Measurements from ENCODE around the gene SLC32A1. TPM values are rescaled to one million over a fixed set of nuclear protein-coding genes. Genes with fewer than 3 reads are reported as not detected.

SLC32A1 gene
- polyA plus RNA-seq, 2 donors, result not detected

DNA sequence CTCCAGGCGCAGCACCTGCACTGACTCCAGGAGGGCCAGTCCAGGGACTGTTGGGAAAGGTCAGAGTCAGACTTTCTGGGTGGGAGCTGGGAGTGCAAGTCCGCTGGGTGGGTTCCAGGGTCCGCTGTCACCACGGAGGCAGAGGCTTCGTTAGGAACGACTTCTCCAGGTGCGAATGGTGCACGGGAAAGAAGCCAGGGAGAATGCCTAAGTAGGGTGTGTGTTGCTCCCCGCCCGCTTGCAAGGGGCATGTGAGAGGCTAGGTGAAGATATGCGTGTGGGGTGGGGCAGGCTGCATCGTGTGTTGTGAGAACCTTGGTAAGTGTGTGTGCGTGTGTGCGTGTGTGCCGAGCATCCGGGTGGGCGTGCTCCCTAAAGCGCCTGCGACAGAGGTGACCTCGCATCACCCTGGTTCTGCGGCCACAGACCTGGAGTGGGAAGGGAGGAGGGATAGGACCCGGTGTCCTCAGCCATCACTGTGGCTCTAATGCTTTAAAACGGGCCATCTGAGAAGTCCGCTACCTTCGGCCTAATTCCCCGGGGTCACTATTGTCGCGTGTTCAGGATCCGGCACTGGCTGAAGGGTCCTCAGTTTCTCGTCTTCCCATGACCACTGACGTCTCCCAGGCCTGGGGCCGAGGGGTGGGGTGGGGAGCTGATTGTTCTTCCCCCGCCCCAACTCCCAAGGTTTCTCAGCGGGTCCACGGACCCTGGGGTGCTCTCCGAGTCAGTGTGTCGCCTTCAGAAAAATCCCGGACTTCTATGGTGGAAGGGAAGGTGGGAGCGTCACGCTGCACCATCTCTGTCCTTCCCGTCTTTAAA lies 6.1 kb downstream of the SLC32A1 start:
- Histone ChIP-seq H3K4me1 (ENCODE audit: control insufficient read depth in 2 of 2, insufficient read depth in 2 of 2, low read length in 1 of 2) (peaks cover 11 to 28% of the 10 kb centered on the region in 2 donors), H3K9me3 (ENCODE audit: control insufficient read depth in 2 of 2, insufficient read depth in 1 of 2, low read depth in 1 of 2, low read length in 1 of 2) (peaks cover 2 to 24% of the 10 kb centered on the region in 2 donors), H3K27me3 (ENCODE audit: control insufficient read depth in 1 of 2, insufficient read depth in 2 of 2, low read length in 2 of 2) (peaks cover 24 to 64% of the 10 kb centered on the region in 2 donors), H3K27ac (ENCODE audit: low read depth in 2 of 2, low read length in 1 of 2) (no peak overlapping the region), H3K36me3 (ENCODE audit: control insufficient read depth in 2 of 2, insufficient read depth in 2 of 2, low read length in 1 of 2) (no peaks in the 10 kb centered on the region), H3K4me3 (ENCODE audit: low read depth in 1 of 2, low read length in 2 of 2) (no peak overlapping the region)
- WGBS, 2 donors, result 5 to 6% methylated on average over 41 of the region's 41 CpGs

GRCh38 chr20:38730989-38731737 lies 6.9 kb downstream of the SLC32A1 start:
- 0 to 1% methylated on average over 40 of the region's 40 CpGs for WGBS, 2 donors
- peak overlapping the region; percentile 7 to 43 for H3K4me3 ChIP-seq (ENCODE audit: low read depth in 1 of 2, low read length in 2 of 2)
- no peak overlapping the region for H3K27ac ChIP-seq (ENCODE audit: low read depth in 2 of 2, low read length in 1 of 2)
- peaks cover under 1 to 23% of the 10 kb centered on the region in 2 donors for H3K9me3 ChIP-seq (ENCODE audit: control insufficient read depth in 2 of 2, insufficient read depth in 1 of 2, low read depth in 1 of 2, low read length in 1 of 2)
- H3K27me3 ChIP-seq (ENCODE audit: control insufficient read depth in 1 of 2, insufficient read depth in 2 of 2, low read length in 2 of 2), result peaks cover 21 to 56% of the 10 kb centered on the region in 2 donors
- peaks cover 11 to 28% of the 10 kb centered on the region in 2 donors for H3K4me1 ChIP-seq (ENCODE audit: control insufficient read depth in 2 of 2, insufficient read depth in 2 of 2, low read length in 1 of 2)
- H3K36me3 ChIP-seq (ENCODE audit: control insufficient read depth in 2 of 2, insufficient read depth in 2 of 2, low read length in 1 of 2), result no peaks in the 10 kb centered on the region

DNA sequence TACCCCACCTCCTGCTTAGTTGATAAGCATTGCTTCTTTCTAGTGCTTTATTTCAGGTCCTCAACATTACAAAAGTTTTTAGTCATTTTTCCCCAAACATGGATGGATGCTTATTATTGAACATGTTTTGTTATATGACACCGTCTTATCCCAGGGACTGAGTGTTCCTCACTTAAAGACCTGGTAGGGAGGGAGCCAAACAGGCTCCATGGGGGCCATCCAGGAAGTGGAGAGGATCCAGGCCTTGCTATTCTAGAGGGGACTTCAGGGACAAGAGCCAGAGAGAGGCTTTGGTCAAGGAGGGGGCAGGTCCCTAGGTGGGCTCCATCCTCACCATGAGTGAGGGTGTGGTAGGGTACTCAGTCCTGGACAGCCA lies 7.4 kb downstream of the SLC32A1 start:
- 41 to 63% methylated on average over 1 of the region's 1 CpG for WGBS, 2 donors
- peaks cover 11 to 28% of the 10 kb centered on the region in 2 donors for H3K4me1 ChIP-seq (ENCODE audit: control insufficient read depth in 2 of 2, insufficient read depth in 2 of 2, low read length in 1 of 2)
- peaks cover 18 to 51% of the 10 kb centered on the region in 2 donors for H3K27me3 ChIP-seq (ENCODE audit: control insufficient read depth in 1 of 2, insufficient read depth in 2 of 2, low read length in 2 of 2)
- H3K9me3 ChIP-seq (ENCODE audit: control insufficient read depth in 2 of 2, insufficient read depth in 1 of 2, low read depth in 1 of 2, low read length in 1 of 2), result peaks cover 0 to 23% of the 10 kb centered on the region in 2 donors
- H3K27ac ChIP-seq (ENCODE audit: low read depth in 2 of 2, low read length in 1 of 2), result no peak overlapping the region
- no peaks in the 10 kb centered on the region for H3K36me3 ChIP-seq (ENCODE audit: control insufficient read depth in 2 of 2, insufficient read depth in 2 of 2, low read length in 1 of 2)
- no peak overlapping the region for H3K4me3 ChIP-seq (ENCODE audit: low read depth in 1 of 2, low read length in 2 of 2)

GRCh38 chr20:38732981-38733380 lies 8.7 kb downstream of the SLC32A1 start:
- 73 to 85% methylated on average over 4 of the region's 4 CpGs for WGBS, 2 donors

GRCh38 chr20:38735172-38735571 lies 10.9 kb downstream of the SLC32A1 start:
- no peak overlapping the region for H3K27ac ChIP-seq (ENCODE audit: low read depth in 2 of 2, low read length in 1 of 2)
- WGBS, 2 donors, result 41 to 46% methylated on average over 6 of the region's 6 CpGs
- H3K27me3 ChIP-seq (ENCODE audit: control insufficient read depth in 1 of 2, insufficient read depth in 2 of 2, low read length in 2 of 2), result peaks cover 3 to 17% of the 10 kb centered on the region in 2 donors

More at GRCh38 chr20:38732981-38733380, 8.7 kb downstream of the SLC32A1 start:
- peaks cover 0 to 11% of the 10 kb centered on the region in 2 donors for H3K9me3 ChIP-seq (ENCODE audit: control insufficient read depth in 2 of 2, insufficient read depth in 1 of 2, low read depth in 1 of 2, low read length in 1 of 2)
- H3K36me3 ChIP-seq (ENCODE audit: control insufficient read depth in 2 of 2, insufficient read depth in 2 of 2, low read length in 1 of 2), result no peaks in the 10 kb centered on the region
- no peak overlapping the region for H3K27ac ChIP-seq (ENCODE audit: low read depth in 2 of 2, low read length in 1 of 2)
- H3K4me3 ChIP-seq (ENCODE audit: low read depth in 1 of 2, low read length in 2 of 2), result no peak overlapping the region
- H3K4me1 ChIP-seq (ENCODE audit: control insufficient read depth in 2 of 2, insufficient read depth in 2 of 2, low read length in 1 of 2), result peaks cover 7 to 20% of the 10 kb centered on the region in 2 donors
- H3K27me3 ChIP-seq (ENCODE audit: control insufficient read depth in 1 of 2, insufficient read depth in 2 of 2, low read length in 2 of 2), result peaks cover 9 to 38% of the 10 kb centered on the region in 2 donors

GRCh38 chr20:38737887-38738286 lies 13.6 kb downstream of the SLC32A1 start:
- Histone ChIP-seq H3K36me3 (ENCODE audit: control insufficient read depth in 2 of 2, insufficient read depth in 2 of 2, low read length in 1 of 2) (no peaks in the 10 kb centered on the region), H3K27me3 (ENCODE audit: control insufficient read depth in 1 of 2, insufficient read depth in 2 of 2, low read length in 2 of 2) (peaks cover 4 to 5% of the 10 kb centered on the region in 2 donors), H3K4me1 (ENCODE audit: control insufficient read depth in 2 of 2, insufficient read depth in 2 of 2, low read length in 1 of 2) (no peaks in the 10 kb centered on the region), H3K27ac (ENCODE audit: low read depth in 2 of 2, low read length in 1 of 2) (no peak overlapping the region), H3K4me3 (ENCODE audit: low read depth in 1 of 2, low read length in 2 of 2) (no peak overlapping the region), H3K9me3 (ENCODE audit: control insufficient read depth in 2 of 2, insufficient read depth in 1 of 2, low read depth in 1 of 2, low read length in 1 of 2) (no peaks in the 10 kb centered on the region)
- 78 to 81% methylated on average over 1 of the region's 1 CpG for WGBS, 2 donors

More at GRCh38 chr20:38735172-38735571, 10.9 kb downstream of the SLC32A1 start:
- H3K4me1 ChIP-seq (ENCODE audit: control insufficient read depth in 2 of 2, insufficient read depth in 2 of 2, low read length in 1 of 2), result peaks cover 3 to 13% of the 10 kb centered on the region in 2 donors
- H3K9me3 ChIP-seq (ENCODE audit: control insufficient read depth in 2 of 2, insufficient read depth in 1 of 2, low read depth in 1 of 2, low read length in 1 of 2), result peaks cover 0 to 5% of the 10 kb centered on the region in 2 donors
- H3K36me3 ChIP-seq (ENCODE audit: control insufficient read depth in 2 of 2, insufficient read depth in 2 of 2, low read length in 1 of 2), result no peaks in the 10 kb centered on the region
- H3K4me3 ChIP-seq (ENCODE audit: low read depth in 1 of 2, low read length in 2 of 2), result no peak overlapping the region

- 93 to 94% methylated on average over 2 of the region's 2 CpGs for WGBS, 2 donors
- Histone ChIP-seq H3K27me3 (ENCODE audit: control insufficient read depth in 1 of 2, insufficient read depth in 2 of 2, low read length in 2 of 2) (no peaks in the 10 kb centered on the region), H3K4me1 (ENCODE audit: control insufficient read depth in 2 of 2, insufficient read depth in 2 of 2, low read length in 1 of 2) (no peaks in the 10 kb centered on the region), H3K27ac (ENCODE audit: low read depth in 2 of 2, low read length in 1 of 2) (no peak overlapping the region), H3K4me3 (ENCODE audit: low read depth in 1 of 2, low read length in 2 of 2) (no peak overlapping the region), H3K9me3 (ENCODE audit: control insufficient read depth in 2 of 2, insufficient read depth in 1 of 2, low read depth in 1 of 2, low read length in 1 of 2) (no peaks in the 10 kb centered on the region), H3K36me3 (ENCODE audit: control insufficient read depth in 2 of 2, insufficient read depth in 2 of 2, low read length in 1 of 2) (peaks cover 0 to 2% of the 10 kb centered on the region in 2 donors)
These were observed 21.5 kb downstream of the SLC32A1 start for GRCh38 chr20:38745757-38746156.

DNA sequence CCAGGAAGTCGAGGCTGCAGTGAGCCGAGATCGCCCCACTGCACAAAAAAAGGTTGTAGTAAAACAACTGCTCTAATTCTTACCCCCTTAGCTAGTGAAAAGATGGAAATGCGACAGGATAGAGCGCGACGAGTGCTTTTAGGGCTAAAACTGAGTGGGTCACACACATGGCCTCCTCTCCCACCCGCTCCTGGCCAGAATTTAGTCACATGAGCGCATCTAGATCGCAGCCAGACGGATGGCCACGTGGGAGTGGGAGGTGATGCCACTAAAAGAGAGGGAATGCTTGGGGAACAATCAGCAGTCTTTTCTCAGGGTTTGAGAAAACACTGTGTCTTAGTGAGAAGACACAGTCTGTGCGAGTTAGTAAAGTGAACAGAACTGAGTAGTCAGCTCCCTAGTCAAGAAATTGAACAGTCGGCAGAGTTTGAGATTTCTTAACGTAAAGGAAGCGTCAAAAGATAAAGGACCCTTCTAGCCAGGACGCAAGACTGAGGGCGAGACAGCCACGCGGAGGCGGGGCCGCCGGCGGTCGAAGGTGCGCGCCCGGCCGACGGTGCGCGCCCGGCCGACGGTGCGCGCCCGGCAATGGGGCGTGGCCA lies 23.3 kb downstream of the SLC32A1 start:
- H3K4me1 ChIP-seq (ENCODE audit: control insufficient read depth in 2 of 2, insufficient read depth in 2 of 2, low read length in 1 of 2), result no peaks in the 10 kb centered on the region
- no peaks in the 10 kb centered on the region for H3K9me3 ChIP-seq (ENCODE audit: control insufficient read depth in 2 of 2, insufficient read depth in 1 of 2, low read depth in 1 of 2, low read length in 1 of 2)
- peak overlapping the region; percentile 6 to 28 for H3K27ac ChIP-seq (ENCODE audit: low read depth in 2 of 2, low read length in 1 of 2)
- 14 to 16% methylated on average over 35 to 39 of the region's 39 CpGs for WGBS, 2 donors
- peaks cover 0 to 4% of the 10 kb centered on the region in 2 donors for H3K36me3 ChIP-seq (ENCODE audit: control insufficient read depth in 2 of 2, insufficient read depth in 2 of 2, low read length in 1 of 2)
- H3K4me3 ChIP-seq (ENCODE audit: low read depth in 1 of 2, low read length in 2 of 2), result peak overlapping the region in 1 of 2 donors; percentile 89
- no peaks in the 10 kb centered on the region for H3K27me3 ChIP-seq (ENCODE audit: control insufficient read depth in 1 of 2, insufficient read depth in 2 of 2, low read length in 2 of 2)

GRCh38 chr20:38748097-38748860 lies 24.0 kb downstream of the SLC32A1 start, which contains the start of gene ACTR5:
Gene ACTR5, plus strand, starts transcription at chr20:38748460. Its CDS starts 19 bp downstream, at chr20:38748479.
- Histone ChIP-seq H3K4me1 (ENCODE audit: control insufficient read depth in 2 of 2, insufficient read depth in 2 of 2, low read length in 1 of 2) (no peaks in the 10 kb centered on the region), H3K27me3 (ENCODE audit: control insufficient read depth in 1 of 2, insufficient read depth in 2 of 2, low read length in 2 of 2) (no peaks in the 10 kb centered on the region), H3K36me3 (ENCODE audit: control insufficient read depth in 2 of 2, insufficient read depth in 2 of 2, low read length in 1 of 2) (peaks cover 0 to 4% of the 10 kb centered on the region in 2 donors), H3K9me3 (ENCODE audit: control insufficient read depth in 2 of 2, insufficient read depth in 1 of 2, low read depth in 1 of 2, low read length in 1 of 2) (no peaks in the 10 kb centered on the region), H3K27ac (ENCODE audit: low read depth in 2 of 2, low read length in 1 of 2) (peak within 1 kb of the TSS; percentile 93 to 97), H3K4me3 (ENCODE audit: low read depth in 1 of 2, low read length in 2 of 2) (peak within 1 kb of the TSS; percentile 86 to 89)
- WGBS, 2 donors, result 1% methylated on average over 78 to 84 of the region's 84 CpGs

Data from esophagus (tissue), 2 donors.